Measurements from ENCODE around the gene IL20RA. TPM values are rescaled to one million over a fixed set of nuclear protein-coding genes. Genes with fewer than 3 reads are reported as not detected.

Gene IL20RA
- total RNA-seq, 2 donors from 2014 or later: 11.8 to 13.4 TPM

- ATAC-seq (peak; percentile 41), DNase-seq (peak; percentile 44 to 69)
- intact Hi-C loops (cut with DNase I, micrococcal nuclease): loop anchor here in 1 of 2 donors (2.0 kb wide), 1 partner anchor 65 kb away; no protein-coding TSS in a partner anchor
Observed at GRCh38 chr6:136959935-136960334, 84.8 kb downstream of the IL20RA start.

- intact Hi-C loops (cut with DNase I, micrococcal nuclease): loop anchor here in 1 of 2 donors (2.0 kb wide), 1 partner anchor 65 kb away; no protein-coding TSS in a partner anchor
- peak; percentile 77 for ATAC-seq
- peak; percentile 75 to 85 for DNase-seq
Observed at GRCh38 chr6:136959471-136959891, 85.3 kb downstream of the IL20RA start.

GRCh38 chr6:136958168-136958567, 86.6 kb downstream of the IL20RA start:
- DNase-seq: no peak
- ATAC-seq: no peak
- intact Hi-C loops (cut with DNase I, micrococcal nuclease): loop anchor here in 1 of 2 donors (2.0 kb wide), 1 partner anchor 67 kb away; no protein-coding TSS in a partner anchor

- DNase-seq: no peak
- ATAC-seq: no peak
- intact Hi-C loops (cut with DNase I, micrococcal nuclease): no loop called here
Observed at GRCh38 chr6:136956590-136957544, 87.9 kb downstream of the IL20RA start.

- no peak for DNase-seq
- no peak for ATAC-seq
- intact Hi-C loops (cut with DNase I, micrococcal nuclease): no loop called here
Observed at GRCh38 chr6:136955123-136955522, 89.6 kb downstream of the IL20RA start.

GRCh38 chr6:136952714-136953260, 92.0 kb downstream of the IL20RA start:
- no peak for DNase-seq
- intact Hi-C loops (cut with DNase I, micrococcal nuclease): no loop called here
- no peak for ATAC-seq

- DNase-seq (no peak), ATAC-seq (no peak)
- intact Hi-C loops (cut with DNase I, micrococcal nuclease): no loop called here
Observed at GRCh38 chr6:136950436-136951126, 94.2 kb downstream of the IL20RA start.

Other genes with a start within 250 kb of the IL20RA start
- 10 to 100 TPM in 1 of 2 donors, 1 to 10 TPM in 1; 9.0 to 11.0 TPM for gene PEX7, start 222.4 kb downstream of the IL20RA start, total RNA-seq
- gene SLC35D3, start 122.7 kb downstream of the IL20RA start, total RNA-seq: under 1 TPM; 0.28 to 0.34 TPM
- not detected for gene IL22RA2, start 128.7 kb upstream of the IL20RA start, total RNA-seq
- gene IFNGR1, start 174.4 kb upstream of the IL20RA start, total RNA-seq: 100 to 1,000 TPM in 1 of 2 donors, 10 to 100 TPM in 1; 77.2 to 106 TPM

All from left colon (tissue), 2 donors.